ENCODE results near the gene DCDC2C. TPM values are rescaled to one million over a fixed set of nuclear protein-coding genes. Genes with fewer than 3 reads are reported as not detected.

DCDC2C gene
- total RNA-seq, 1 experiment from 2014 or later: not detected

- Mint-ChIP-seq H3K4me1 (no peaks in the 10 kb centered on the region), H3K27ac (no peak overlapping the region), H3K27me3 (ENCODE audit: low read depth) (peaks cover 21% of the 10 kb centered on the region), H3K4me3 (no peak overlapping the region), H3K9me3 (peaks cover 79% of the 10 kb centered on the region), H3K36me3 (peaks cover 48% of the 10 kb centered on the region)
- ChIA-PET POLR2A (no interaction called here), CTCF (no interaction called here)
- TF ChIP-seq ZMAT4 (CRISPR knock-in tag; IDR thresholded peaks at IDR 0.05): no peak
- TF ChIP-seq ZNF263 (CRISPR knock-in tag; IDR thresholded peaks at IDR 0.05; ENCODE audit: low read depth): no peak
- no peak for TF ChIP-seq CBFB (CRISPR knock-in tag; IDR thresholded peaks at IDR 0.05; ENCODE audit: low read depth)
- no peak for TF ChIP-seq ZNF671 (CRISPR knock-in tag; IDR thresholded peaks at IDR 0.05)
- TF ChIP-seq CREM (CRISPR knock-in tag; IDR thresholded peaks at IDR 0.05): no peak
- TF ChIP-seq ZBTB43 (CRISPR knock-in tag; IDR thresholded peaks at IDR 0.05): no peak
- no peak for TF ChIP-seq MXD4 (CRISPR knock-in tag; IDR thresholded peaks at IDR 0.05; ENCODE audit: borderline replicate concordance)
- no peak for TF ChIP-seq ATF3 (CRISPR knock-in tag; conservative IDR thresholded peaks at IDR 0.05)
- no peak for TF ChIP-seq TP53 (CRISPR knock-in tag; IDR thresholded peaks at IDR 0.05)
- no peak for TF ChIP-seq ATF1 (CRISPR knock-in tag; IDR thresholded peaks at IDR 0.05)
- no peak for TF ChIP-seq FOXJ3 (CRISPR knock-in tag; IDR thresholded peaks at IDR 0.05; ENCODE audit: borderline replicate concordance)
- no peak for TF ChIP-seq NFE2L1 (CRISPR knock-in tag; IDR thresholded peaks at IDR 0.05)
- no peak for TF ChIP-seq TEAD1 (CRISPR knock-in tag; IDR thresholded peaks at IDR 0.05)
- no peak for TF ChIP-seq NR3C1 (CRISPR knock-in tag; conservative IDR thresholded peaks at IDR 0.05; ENCODE audit: low read depth)
- TF ChIP-seq FOXP4 (CRISPR knock-in tag; IDR thresholded peaks at IDR 0.05): no peak
- no peak for TF ChIP-seq ZNF138 (CRISPR knock-in tag; conservative IDR thresholded peaks at IDR 0.05)
- no peak for TF ChIP-seq PREB (CRISPR knock-in tag; IDR thresholded peaks at IDR 0.05; ENCODE audit: borderline replicate concordance)
- TF ChIP-seq USF1 (CRISPR knock-in tag; IDR thresholded peaks at IDR 0.05): no peak
- ATAC-seq (no peak), DNase-seq (ENCODE audit: low spot score) (no peak)
Observed at GRCh38 chr2:3696545-3696944, 6.8 kb upstream of the DCDC2C start.

- ChIA-PET POLR2A (no interaction called here), CTCF (no interaction called here)
- H3K27ac Mint-ChIP-seq: no peak overlapping the region
- ATAC-seq (no peak), DNase-seq (ENCODE audit: low spot score) (no peak)
- no peak for TF ChIP-seq IRF1 (CRISPR knock-in tag; IDR thresholded peaks at IDR 0.05)
- H3K4me1 Mint-ChIP-seq: no peaks in the 10 kb centered on the region
- H3K4me3 Mint-ChIP-seq: no peak overlapping the region
- H3K36me3 Mint-ChIP-seq: peaks cover 42% of the 10 kb centered on the region
- H3K27me3 Mint-ChIP-seq (ENCODE audit: low read depth): peaks cover 27% of the 10 kb centered on the region
- H3K9me3 Mint-ChIP-seq: peaks cover 74% of the 10 kb centered on the region
Observed at GRCh38 chr2:3701071-3701470, 2.3 kb upstream of the DCDC2C start.

Measured in WTC11 (cell line).